ENCODE measurements around the gene NFKB1. TPM values are rescaled to one million over a fixed set of nuclear protein-coding genes. Genes with fewer than 3 reads are reported as not detected.

The NFKB1 gene
- total and polyA plus RNA-seq, 12 donors, result 8.2 to 49.1 (median 33.9) TPM

- H3K4me3 ChIP-seq, result no peak overlapping the region
- H3K27me3 ChIP-seq, result no peaks in the 10 kb centered on the region
- no peaks in the 10 kb centered on the region for H3K9me3 ChIP-seq (replicated peaks in 1 of 3)
- no peaks in the 10 kb centered on the region for H3K4me1 ChIP-seq (replicated peaks in 1 of 2)
- no peak overlapping the region for H3K27ac ChIP-seq
- H3K36me3 ChIP-seq (replicated peaks in 1 of 2), result no peaks in the 10 kb centered on the region
- 70 to 77% (median 74%) methylated on average over 2 of the region's 2 CpGs for WGBS, 4 donors
- no peak for TF ChIP-seq CTCF (IDR thresholded peaks at IDR 0.05)
- no peak for TF ChIP-seq POLR2A (IDR thresholded peaks at IDR 0.05)
- no peak for DNase-seq
- intact Hi-C loops (cut with DNase I), result no loop called here
These were observed 8.5 kb upstream of the NFKB1 start for GRCh38 chr4:102492531-102493241.

DNA sequence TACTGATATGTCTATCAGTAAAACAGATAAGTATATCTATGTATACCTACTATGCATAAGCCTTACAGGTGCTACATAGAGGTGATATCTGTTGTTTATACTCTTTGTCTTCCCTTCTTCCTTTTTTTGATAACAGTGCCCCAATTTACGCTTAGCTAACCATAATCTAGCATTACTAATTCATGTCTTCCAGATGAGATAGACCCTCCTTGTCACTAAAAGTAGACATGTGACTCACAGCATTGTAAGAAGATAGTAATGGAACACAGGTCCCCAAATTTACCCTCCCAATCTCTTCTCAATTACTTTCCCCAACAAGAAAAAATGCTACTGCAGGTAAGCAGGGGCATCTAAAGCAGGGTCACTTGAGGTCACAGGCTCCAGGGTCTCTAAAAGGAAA is 7.9 kb upstream of the NFKB1 start:
- Histone ChIP-seq H3K27ac (no peak overlapping the region), H3K4me1 (replicated peaks in 1 of 2) (no peaks in the 10 kb centered on the region), H3K9me3 (replicated peaks in 1 of 3) (no peaks in the 10 kb centered on the region), H3K27me3 (no peaks in the 10 kb centered on the region), H3K4me3 (no peak overlapping the region), H3K36me3 (replicated peaks in 1 of 2) (no peaks in the 10 kb centered on the region)
- TF ChIP-seq POLR2A (IDR thresholded peaks at IDR 0.05) (no peak), CTCF (IDR thresholded peaks at IDR 0.05) (no peak)
- intact Hi-C loops (cut with DNase I), result no loop called here
- DNase-seq, result no peak
- 87 to 92% (median 91%) methylated on average over 1 of the region's 1 CpG for WGBS, 4 donors

- no peaks in the 10 kb centered on the region for H3K9me3 ChIP-seq (replicated peaks in 1 of 3)
- H3K36me3 ChIP-seq (replicated peaks in 1 of 2), result no peaks in the 10 kb centered on the region
- WGBS, 4 donors, result 78 to 92% (median 90%) methylated on average over 1 of the region's 1 CpG; no CpG with 5 or more reads in 1 of the 4 donors
- H3K4me1 ChIP-seq (replicated peaks in 1 of 2), result no peaks in the 10 kb centered on the region
- H3K27me3 ChIP-seq, result no peaks in the 10 kb centered on the region
- no peak for DNase-seq
- intact Hi-C loops (cut with DNase I), result no loop called here
- no peak overlapping the region for H3K4me3 ChIP-seq
- TF ChIP-seq POLR2A (IDR thresholded peaks at IDR 0.05), result no peak
- no peak for TF ChIP-seq CTCF (IDR thresholded peaks at IDR 0.05)
- no peak overlapping the region for H3K27ac ChIP-seq
These were observed 7.4 kb upstream of the NFKB1 start for GRCh38 chr4:102493794-102494193.

DNA sequence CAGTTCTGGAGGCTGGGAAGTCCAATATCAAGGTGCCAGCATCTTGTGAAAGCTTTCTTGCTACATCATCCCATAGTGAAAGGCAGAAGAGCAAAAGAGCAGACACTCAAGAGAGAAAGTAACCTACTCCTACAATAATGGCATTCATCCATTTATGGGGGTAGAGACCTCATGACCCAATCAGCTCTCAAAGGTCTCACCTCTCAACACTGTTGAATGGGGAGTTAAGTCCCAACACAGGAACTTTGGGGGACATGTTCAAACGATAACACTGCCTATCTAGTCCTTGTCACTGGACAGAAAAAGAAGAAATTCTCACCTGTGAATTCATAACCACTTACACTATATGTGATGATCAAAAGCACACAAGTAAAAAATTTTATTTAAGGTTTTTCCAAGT is 6.6 kb upstream of the NFKB1 start:
- Histone ChIP-seq H3K27ac (no peak overlapping the region), H3K36me3 (replicated peaks in 1 of 2) (no peaks in the 10 kb centered on the region), H3K4me3 (no peak overlapping the region), H3K9me3 (replicated peaks in 1 of 3) (no peaks in the 10 kb centered on the region), H3K4me1 (replicated peaks in 1 of 2) (no peaks in the 10 kb centered on the region), H3K27me3 (no peaks in the 10 kb centered on the region)
- no peak for TF ChIP-seq CTCF (IDR thresholded peaks at IDR 0.05)
- no peak for TF ChIP-seq POLR2A (IDR thresholded peaks at IDR 0.05)
- no peak for DNase-seq
- WGBS, 4 donors, result 70 to 95% (median 81%) methylated on average over 1 of the region's 1 CpG
- intact Hi-C loops (cut with DNase I), result no loop called here

All from adrenal gland (tissue), 12 donors.